HepG2 (cell line): ENCODE data around the gene ARL5C. TPM values are rescaled to one million over a fixed set of nuclear protein-coding genes. Genes with fewer than 3 reads are reported as not detected.

Source experiments
- AGO1 ChIP-seq: fragments of 200-400 bp; formaldehyde crosslinking; IDR thresholded peaks from 2 replicates; pipeline ENCODE4 v1.6.1; 2017; ENCODE audit warnings: mild to moderate bottlenecking, low read depth, low read length, moderate library complexity; ENCODE audit not compliant: poor library complexity, severe bottlenecking
- ATF3 ChIP-seq: sonication (generic); formaldehyde crosslinking; IDR thresholded peaks from 2 replicates; pipeline ENCODE4 v1.4.0; 2020; ENCODE audit warnings: missing genetic modification reagents
- ESRRA ChIP-seq: sonication (generic); formaldehyde crosslinking; IDR thresholded peaks from 2 replicates; pipeline ENCODE4 v1.5.1; 2020; ENCODE audit warnings: mild to moderate bottlenecking, low read depth, missing genetic modification reagents
- HES4 ChIP-seq: sonication (generic); formaldehyde crosslinking; IDR thresholded peaks from 2 replicates; pipeline ENCODE4 v1.9.0; 2021; ENCODE audit warnings: mild to moderate bottlenecking, missing genetic modification reagents, borderline replicate concordance
- IKZF4 ChIP-seq: sonication (generic); formaldehyde crosslinking; IDR thresholded peaks from 2 replicates; pipeline ENCODE4 v1.5.1; 2020; ENCODE audit warnings: borderline replicate concordance, mild to moderate bottlenecking, low read depth, missing genetic modification reagents; ENCODE audit errors: not compliant biosample characterization
- PBX2 ChIP-seq: IDR thresholded peaks from 2 replicates; pipeline ENCODE4 v1.6.1; 2016; ENCODE audit warnings: control low read depth
- SMARCE1 ChIP-seq: fragments of 450-650 bp; IDR thresholded peaks from 2 replicates; pipeline ENCODE4 v1.6.1; 2017; ENCODE audit warnings: borderline replicate concordance
- ZBTB4 ChIP-seq: sonication (generic); formaldehyde crosslinking; IDR thresholded peaks from 2 replicates; pipeline ENCODE4 v1.4.0; 2020; ENCODE audit warnings: missing genetic modification reagents, mild to moderate bottlenecking, borderline replicate concordance
- ZFP1 ChIP-seq: IDR thresholded peaks from 2 replicates; pipeline ENCODE4 v1.6.1; 2016
- ZFP91 ChIP-seq: sonication (generic); formaldehyde crosslinking; IDR thresholded peaks from 2 replicates; pipeline ENCODE4 v1.9.0; 2022; ENCODE audit warnings: missing genetic modification reagents, mild to moderate bottlenecking, borderline replicate concordance
- ZFYVE20 ChIP-seq: sonication (generic); formaldehyde crosslinking; IDR thresholded peaks from 2 replicates; pipeline ENCODE4 v1.8.0; 2023; ENCODE audit warnings: low read depth, mild to moderate bottlenecking, moderate library complexity, missing genetic modification reagents, borderline replicate concordance
- ZNF512 ChIP-seq: sonication (generic); formaldehyde crosslinking; IDR thresholded peaks from 2 replicates; pipeline ENCODE4 v1.4.0; 2020; ENCODE audit warnings: mild to moderate bottlenecking, missing genetic modification reagents
- ZNF598 ChIP-seq: sonication (generic); formaldehyde crosslinking; IDR thresholded peaks from 2 replicates; pipeline ENCODE4 v1.5.1; 2020; ENCODE audit warnings: mild to moderate bottlenecking, missing genetic modification reagents, borderline replicate concordance
- ZNF609 ChIP-seq: sonication (generic); formaldehyde crosslinking; IDR thresholded peaks from 2 replicates; pipeline ENCODE4 v1.4.0; 2020; ENCODE audit warnings: mild to moderate bottlenecking, missing genetic modification reagents, borderline replicate concordance
- polyA plus RNA-seq, 8 experiments: library from polyadenylated mRNA; depleted of rRNA in 3 of 8; stranded (reverse) in 7 of 8; unstranded in 1 of 8; fragments of >200 nt; fragmentation: Illumina TruSeq in 4 of 8; extraction: Trizol in 4 of 8; gene quantifications; 2 replicates each; pipeline versions ENCODE4 v1.2.1 to v1.2.3, GENCODE V29; 2011 to 2016; ENCODE audit warnings: low read depth in 4 of 8, missing spikeins in 1 of 8, mixed read lengths in 1 of 8; ENCODE audit not compliant: insufficient read depth in 1 of 8
- total RNA-seq, 5 experiments: library from RNA; depleted of rRNA; stranded (reverse); fragments of >200 nt; fragmentation: Illumina TruSeq; extraction: Trizol; gene quantifications; 2 replicates each; pipeline ENCODE4 v1.2.3, GENCODE V29; 2016; ENCODE audit warnings: low read depth in 1 of 5

The ARL5C gene
- total and polyA plus RNA-seq, 2 of the 13 experiments (the other 11 are each of a cell fraction or from before 2014, with no cell fraction given), result not detected

GRCh38 chr17:39197380-39198185 lies 31.6 kb upstream of the ARL5C start, which contains the start of gene CACNB1 (continued):
- TF ChIP-seq ZFP91 (peak; percentile 31), PBX2 (CRISPR knock-in tag) (no peak), HES4 (CRISPR knock-in tag) (peak; percentile 38; the same call in 1 of the 2 replicates), IKZF4 (CRISPR knock-in tag) (no peak), ATF3 (CRISPR knock-in tag) (no peak), ZNF598 (CRISPR knock-in tag) (no peak; the same call in 1 of the 2 replicates), ZFP1 (CRISPR knock-in tag) (no peak), AGO1 (no peak), ZBTB4 (CRISPR knock-in tag) (no peak), ZNF609 (CRISPR knock-in tag) (no peak), ZFYVE20 (CRISPR knock-in tag) (no peak), ESRRA (CRISPR knock-in tag) (no peak), ZNF512 (CRISPR knock-in tag) (no peak), SMARCE1 (no peak)
